ENCODE measurements around the gene AATK. TPM values are rescaled to one million over a fixed set of nuclear protein-coding genes. Genes with fewer than 3 reads are reported as not detected.

The AATK gene
- total and polyA plus RNA-seq, 4 experiments from 2014 or later = 0.09 to 2.1 (median 0.77) TPM

DNA sequence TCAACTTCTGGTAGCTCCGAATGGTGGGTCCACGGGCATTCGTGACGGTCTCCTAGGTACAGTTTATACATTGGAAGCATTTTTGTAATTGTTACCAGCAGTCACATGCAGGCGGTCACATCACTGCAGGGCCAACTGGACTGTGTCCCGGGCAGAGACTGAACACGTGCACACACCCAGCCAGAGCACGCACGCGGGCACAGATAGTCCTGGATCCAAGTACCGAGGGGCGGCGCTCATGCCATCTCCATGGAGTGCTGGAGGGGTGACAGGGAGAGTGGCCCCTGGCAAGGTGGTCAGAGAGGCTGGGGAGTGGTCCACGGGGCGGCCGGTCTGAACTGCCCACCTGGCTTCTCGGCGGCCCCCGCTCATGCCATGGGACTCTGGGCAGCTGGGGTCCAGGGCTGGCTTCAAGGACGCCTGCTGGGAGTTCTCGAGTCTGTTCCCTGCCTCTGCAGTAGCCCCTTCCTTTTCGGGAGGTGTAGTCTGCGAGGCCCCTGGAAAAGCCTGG, 96.8 kb downstream of the AATK start:
- no peak overlapping the region for H3K4me3 ChIP-seq (ENCODE audit: low read length in 2 of 2)
- CTCF ChIA-PET (ENCODE audit: partially characterized antibody) = no interaction called here
- no peak overlapping the region for H3K27ac ChIP-seq (ENCODE audit: low read depth, low read length)
- intact Hi-C loops (cut with micrococcal nuclease) = no loop called here
- POLR2A ChIA-PET (ENCODE audit: partially characterized antibody) = no interaction called here
- DNase-seq = no peak
- H3K27me3 ChIP-seq (ENCODE audit: insufficient read depth, low read length) = no peaks in the 10 kb centered on the region
- H3K36me3 ChIP-seq (ENCODE audit: insufficient read depth, low read length) = no peaks in the 10 kb centered on the region
- Mint-ChIP-seq H3K4me1 (no peaks in the 10 kb centered on the region), H3K4me3 (no peak overlapping the region), H3K9me3 (no peaks in the 10 kb centered on the region), H3K36me3 (no peaks in the 10 kb centered on the region), H3K27ac (no peak overlapping the region), H3K27me3 (no peaks in the 10 kb centered on the region)
- H3K4me1 ChIP-seq (ENCODE audit: insufficient read depth, low read length) = no peaks in the 10 kb centered on the region
- H3K9me3 ChIP-seq (ENCODE audit: control insufficient read depth in 1 of 2, low read length in 2 of 2) = no peaks in the 10 kb centered on the region

DNA sequence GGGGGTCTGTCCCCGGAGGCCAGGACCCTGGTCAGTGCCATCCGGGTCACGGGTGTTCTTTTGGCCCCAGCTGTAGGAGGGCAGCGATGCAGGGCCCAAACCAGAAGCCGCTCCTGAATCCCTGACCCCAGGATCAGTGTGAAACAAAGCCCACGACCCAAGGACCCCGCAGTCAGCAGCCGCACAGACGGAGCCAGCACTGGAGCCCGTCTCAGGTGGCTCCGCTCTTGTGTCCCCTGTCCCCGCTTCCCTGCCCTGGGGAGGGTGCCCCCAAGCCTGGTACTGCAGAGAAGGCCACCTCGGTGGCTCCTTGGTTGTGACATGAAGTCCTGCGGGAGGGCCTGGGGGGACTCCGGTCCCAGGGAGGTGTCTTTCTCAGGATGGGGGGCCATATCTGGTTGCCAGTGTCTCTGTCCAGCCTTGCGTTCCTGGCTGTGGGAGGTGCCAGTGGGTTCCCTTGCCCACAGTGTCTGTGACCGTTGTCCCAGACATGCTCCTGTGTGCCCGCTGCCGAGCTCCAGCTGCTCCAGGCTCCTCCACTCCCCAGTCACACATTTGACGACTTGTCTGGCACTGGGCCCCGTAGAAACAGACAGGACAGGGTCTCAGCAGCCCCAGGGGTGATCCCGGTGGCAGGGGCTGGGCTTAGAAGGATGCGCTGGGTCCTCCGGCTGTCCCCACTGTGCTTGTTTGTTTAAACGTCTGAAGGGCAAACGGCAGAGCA, 97.4 kb downstream of the AATK start:
- H3K4me3 Mint-ChIP-seq = no peak overlapping the region
- Histone ChIP-seq H3K9me3 (ENCODE audit: control insufficient read depth in 1 of 2, low read length in 2 of 2) (no peaks in the 10 kb centered on the region), H3K4me1 (ENCODE audit: insufficient read depth, low read length) (no peaks in the 10 kb centered on the region), H3K4me3 (ENCODE audit: low read length in 2 of 2) (no peak overlapping the region), H3K36me3 (ENCODE audit: insufficient read depth, low read length) (no peaks in the 10 kb centered on the region), H3K27ac (ENCODE audit: low read depth, low read length) (no peak overlapping the region), H3K27me3 (ENCODE audit: insufficient read depth, low read length) (no peaks in the 10 kb centered on the region)
- ChIA-PET POLR2A (ENCODE audit: partially characterized antibody) (no interaction called here), CTCF (ENCODE audit: partially characterized antibody) (no interaction called here)
- H3K27me3 Mint-ChIP-seq = no peaks in the 10 kb centered on the region
- no peak for DNase-seq
- H3K9me3 Mint-ChIP-seq = no peaks in the 10 kb centered on the region
- H3K4me1 Mint-ChIP-seq = peaks cover 0 to 1% (median 0%) of the 10 kb centered on the region in 4 donors
- intact Hi-C loops (cut with micrococcal nuclease) = no loop called here
- no peak overlapping the region for H3K27ac Mint-ChIP-seq
- no peaks in the 10 kb centered on the region for H3K36me3 Mint-ChIP-seq

DNA sequence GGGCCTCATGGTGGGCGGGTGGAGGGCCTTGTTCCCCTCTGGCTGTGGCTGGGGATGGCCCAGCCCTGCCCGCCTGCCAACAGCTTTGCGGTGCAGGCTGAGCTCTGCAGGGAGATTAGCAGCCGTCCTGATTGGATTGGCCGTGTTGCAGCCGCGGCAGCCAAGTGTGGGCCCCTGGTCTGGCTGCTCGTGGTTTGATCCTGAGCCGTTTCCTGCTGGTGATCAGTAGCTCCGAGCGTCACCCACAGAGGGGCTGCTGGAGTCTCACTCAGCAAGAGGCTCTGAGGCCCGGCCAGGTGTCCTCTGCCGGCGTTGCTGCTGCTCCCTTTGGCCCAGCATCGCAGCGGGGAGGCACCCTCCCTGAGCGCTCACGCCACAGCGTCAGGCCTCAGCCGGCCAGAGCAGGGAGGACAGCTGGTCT, 98.6 kb downstream of the AATK start:
- no peak overlapping the region for H3K4me3 ChIP-seq (ENCODE audit: low read length in 2 of 2)
- Mint-ChIP-seq H3K4me3 (no peak overlapping the region), H3K4me1 (peaks cover 0 to 1% (median 0%) of the 10 kb centered on the region in 4 donors), H3K27me3 (no peaks in the 10 kb centered on the region), H3K36me3 (no peaks in the 10 kb centered on the region), H3K27ac (no peak overlapping the region), H3K9me3 (no peaks in the 10 kb centered on the region)
- no peaks in the 10 kb centered on the region for H3K27me3 ChIP-seq (ENCODE audit: insufficient read depth, low read length)
- H3K9me3 ChIP-seq (ENCODE audit: control insufficient read depth in 1 of 2, low read length in 2 of 2) = no peaks in the 10 kb centered on the region
- no peaks in the 10 kb centered on the region for H3K4me1 ChIP-seq (ENCODE audit: insufficient read depth, low read length)
- POLR2A ChIA-PET (ENCODE audit: partially characterized antibody) = no interaction called here
- intact Hi-C loops (cut with micrococcal nuclease) = no loop called here
- CTCF ChIA-PET (ENCODE audit: partially characterized antibody) = no interaction called here
- H3K36me3 ChIP-seq (ENCODE audit: insufficient read depth, low read length) = no peaks in the 10 kb centered on the region
- DNase-seq = no peak
- H3K27ac ChIP-seq (ENCODE audit: low read depth, low read length) = no peak overlapping the region

Small RNA genes lying within 50 kb of the gene (microRNA-seq; reads per million reads assigned to microRNA genes)
- not detected for gene MIR1250 (ENCODE audit: borderline microRNAs expressed, borderline number of aligned reads, borderline replicate concordance)
- gene MIR3065 (ENCODE audit: borderline microRNAs expressed, borderline number of aligned reads, borderline replicate concordance) = not detected
- not detected for gene MIR338 (ENCODE audit: borderline microRNAs expressed, borderline number of aligned reads, borderline replicate concordance)
- not detected for gene MIR657 (ENCODE audit: borderline microRNAs expressed, borderline number of aligned reads, borderline replicate concordance)

Other genes with a start within 250 kb of the AATK start
- gene CHMP6, start 174.4 kb downstream of the AATK start, total RNA-seq = 10 to 100 TPM; 41.4 to 42.3 TPM
- 10 to 100 TPM; 36.7 to 48.7 TPM for gene CHMP6, start 174.4 kb downstream of the AATK start, polyA plus RNA-seq
- gene BAIAP2, start 131.1 kb downstream of the AATK start, total RNA-seq = 1 to 10 TPM; 5.4 to 7.2 TPM
- 1 to 10 TPM; 2.1 to 5.6 TPM for gene BAIAP2, start 131.1 kb downstream of the AATK start, polyA plus RNA-seq
- not detected for gene PVALEF, start 714 bp downstream of the AATK start, total RNA-seq
- not detected for gene PVALEF, start 714 bp downstream of the AATK start, polyA plus RNA-seq
- gene CEP131, start 56.7 kb upstream of the AATK start, total RNA-seq = 10 to 100 TPM in 1 of 2 experiments, 1 to 10 TPM in 1; 9.6 to 10.5 TPM
- gene CEP131, start 56.7 kb upstream of the AATK start, polyA plus RNA-seq = 1 to 10 TPM; 1.7 to 3.8 TPM
- 100 to 1,000 TPM; 111 to 126 TPM for gene TEPSIN, start 72.8 kb upstream of the AATK start, total RNA-seq
- 1 to 10 TPM; 2.0 to 5.3 TPM for gene TEPSIN, start 72.8 kb upstream of the AATK start, polyA plus RNA-seq
- 10 to 100 TPM; 40.1 to 45.1 TPM for gene NDUFAF8, start 73.1 kb upstream of the AATK start, total RNA-seq
- 10 to 100 TPM; 64.5 to 78.6 TPM for gene NDUFAF8, start 73.1 kb upstream of the AATK start, polyA plus RNA-seq
- gene SLC38A10, start 129.1 kb upstream of the AATK start, total RNA-seq = 100 to 1,000 TPM; 112 to 113 TPM
- 10 to 100 TPM; 49.0 to 69.6 TPM for gene SLC38A10, start 129.1 kb upstream of the AATK start, polyA plus RNA-seq
- gene BAHCC1, start 229.2 kb upstream of the AATK start, total RNA-seq = not detected
- not detected for gene BAHCC1, start 229.2 kb upstream of the AATK start, polyA plus RNA-seq